ENCODE data around the gene GNE. TPM values are rescaled to one million over a fixed set of nuclear protein-coding genes. Genes with fewer than 3 reads are reported as not detected.
"Not testable (repeated sequence)": the region's sequence is repeated elsewhere in the genome, so short reads cannot be mapped to it uniquely, and the experiment has no call there.

The GNE gene
- total RNA-seq, 1 experiment from 2014 or later: 20.6 TPM

GRCh38 chr9:36248061-36248460 is 10.2 kb downstream of the GNE start:
- H3K27me3 ChIP-seq (replicated peaks; ENCODE audit: insufficient read depth, low read depth, low read length, poor library complexity); H3K27ac ChIP-seq (ENCODE audit: low read depth, low read length, poor library complexity, severe bottlenecking); BruUV-seq (replicated peaks); H3K4me1 ChIP-seq (ENCODE audit: insufficient read depth, low read length, poor library complexity, severe bottlenecking); H3K4me3 ChIP-seq (ENCODE audit: low read depth, low read length, poor library complexity, severe bottlenecking); POLR2A ChIA-PET (ENCODE audit: low non-redundant PET); H3K9me3 ChIP-seq (ENCODE audit: low read depth, low read length, poor library complexity, severe bottlenecking): not testable (repeated sequence)
- peak; percentile 49 for TF ChIP-seq CTCF (conservative IDR thresholded peaks at IDR 0.05; ENCODE audit: low read depth, low read length)
- DNase-seq (ENCODE audit: low spot score): peak; percentile 61
- H3K36me3 ChIP-seq (ENCODE audit: insufficient read depth, low read length, poor library complexity, severe bottlenecking): peaks cover 29% of the 10 kb centered on the region
- intact Hi-C loops (cut with micrococcal nuclease; ENCODE audit: unreplicated experiment): loop anchor here (1.0 kb wide), 1 partner anchor 81 kb away; no protein-coding TSS in a partner anchor
- CTCF ChIA-PET: interaction anchor here (0.5 kb wide), 1 partner anchor 439 kb away, joined by 5 read pairs; no protein-coding TSS in a partner anchor

GRCh38 chr9:36247356-36247755 is 10.9 kb downstream of the GNE start:
- ChIA-PET POLR2A (ENCODE audit: low non-redundant PET) (no interaction called here), CTCF (no interaction called here)
- no peak for TF ChIP-seq CTCF (conservative IDR thresholded peaks at IDR 0.05; ENCODE audit: low read depth, low read length)
- TF ChIP-seq EZH2 (IDR thresholded peaks at IDR 0.05; ENCODE audit: borderline replicate concordance, low read depth, low read length, poor library complexity, severe bottlenecking): no peak

GRCh38 chr9:36245906-36246305 is 12.3 kb downstream of the GNE start:
- DNase-seq (ENCODE audit: low spot score): no peak
- Histone ChIP-seq H3K36me3 (ENCODE audit: insufficient read depth, low read length, poor library complexity, severe bottlenecking) (peaks cover 29% of the 10 kb centered on the region), H3K27me3 (replicated peaks; ENCODE audit: insufficient read depth, low read depth, low read length, poor library complexity) (no peaks in the 10 kb centered on the region), H3K9me3 (ENCODE audit: low read depth, low read length, poor library complexity, severe bottlenecking) (no peaks in the 10 kb centered on the region), H3K27ac (ENCODE audit: low read depth, low read length, poor library complexity, severe bottlenecking) (no peak overlapping the region), H3K4me1 (ENCODE audit: insufficient read depth, low read length, poor library complexity, severe bottlenecking) (no peaks in the 10 kb centered on the region), H3K4me3 (ENCODE audit: low read depth, low read length, poor library complexity, severe bottlenecking) (no peak overlapping the region)
- TF ChIP-seq CTCF (conservative IDR thresholded peaks at IDR 0.05; ENCODE audit: low read depth, low read length) (no peak), EZH2 (IDR thresholded peaks at IDR 0.05; ENCODE audit: borderline replicate concordance, low read depth, low read length, poor library complexity, severe bottlenecking) (no peak)
- ChIA-PET CTCF (no interaction called here), POLR2A (ENCODE audit: low non-redundant PET) (no interaction called here)
- no TSS peak for BruUV-seq (replicated peaks)
- intact Hi-C loops (cut with micrococcal nuclease; ENCODE audit: unreplicated experiment): no loop called here

More at GRCh38 chr9:36247356-36247755, 10.9 kb downstream of the GNE start:
- DNase-seq (ENCODE audit: low spot score): no peak
- no peaks in the 10 kb centered on the region for H3K27me3 ChIP-seq (replicated peaks; ENCODE audit: insufficient read depth, low read depth, low read length, poor library complexity)
- intact Hi-C loops (cut with micrococcal nuclease; ENCODE audit: unreplicated experiment): no loop called here
- H3K27ac ChIP-seq (ENCODE audit: low read depth, low read length, poor library complexity, severe bottlenecking): no peak overlapping the region
- peaks cover 29% of the 10 kb centered on the region for H3K36me3 ChIP-seq (ENCODE audit: insufficient read depth, low read length, poor library complexity, severe bottlenecking)
- BruUV-seq (replicated peaks): no TSS peak
- H3K9me3 ChIP-seq (ENCODE audit: low read depth, low read length, poor library complexity, severe bottlenecking): no peaks in the 10 kb centered on the region
- H3K4me1 ChIP-seq (ENCODE audit: insufficient read depth, low read length, poor library complexity, severe bottlenecking): no peaks in the 10 kb centered on the region
- H3K4me3 ChIP-seq (ENCODE audit: low read depth, low read length, poor library complexity, severe bottlenecking): no peak overlapping the region

GRCh38 chr9:36239675-36240074 is 18.6 kb downstream of the GNE start:
- H3K36me3 ChIP-seq (ENCODE audit: insufficient read depth, low read length, poor library complexity, severe bottlenecking): peaks cover 13% of the 10 kb centered on the region
- H3K4me1 ChIP-seq (ENCODE audit: insufficient read depth, low read length, poor library complexity, severe bottlenecking); DNase-seq (ENCODE audit: low spot score); H3K27me3 ChIP-seq (replicated peaks; ENCODE audit: insufficient read depth, low read depth, low read length, poor library complexity); CTCF ChIA-PET; intact Hi-C loops (cut with micrococcal nuclease; ENCODE audit: unreplicated experiment); POLR2A ChIA-PET (ENCODE audit: low non-redundant PET); H3K27ac ChIP-seq (ENCODE audit: low read depth, low read length, poor library complexity, severe bottlenecking); H3K4me3 ChIP-seq (ENCODE audit: low read depth, low read length, poor library complexity, severe bottlenecking); H3K9me3 ChIP-seq (ENCODE audit: low read depth, low read length, poor library complexity, severe bottlenecking); BruUV-seq (replicated peaks): not testable (repeated sequence)

- H3K27me3 ChIP-seq (replicated peaks; ENCODE audit: insufficient read depth, low read depth, low read length, poor library complexity); H3K4me3 ChIP-seq (ENCODE audit: low read depth, low read length, poor library complexity, severe bottlenecking); CTCF ChIA-PET; POLR2A ChIA-PET (ENCODE audit: low non-redundant PET); H3K9me3 ChIP-seq (ENCODE audit: low read depth, low read length, poor library complexity, severe bottlenecking); H3K27ac ChIP-seq (ENCODE audit: low read depth, low read length, poor library complexity, severe bottlenecking); DNase-seq (ENCODE audit: low spot score); intact Hi-C loops (cut with micrococcal nuclease; ENCODE audit: unreplicated experiment); BruUV-seq (replicated peaks); H3K4me1 ChIP-seq (ENCODE audit: insufficient read depth, low read length, poor library complexity, severe bottlenecking): not testable (repeated sequence)
- peaks cover 10% of the 10 kb centered on the region for H3K36me3 ChIP-seq (ENCODE audit: insufficient read depth, low read length, poor library complexity, severe bottlenecking)
Measured at GRCh38 chr9:36239205-36239604, 19.0 kb downstream of the GNE start.

Measured in A673 (cell line).